HG03565 (cell line): ENCODE measurements around the gene C1orf146.
"Not testable (repeated sequence)": the region's sequence is repeated elsewhere in the genome, so short reads cannot be mapped to it uniquely, and the experiment has no call there.

Source experiments
- ATAC-seq: cut with Tn5 transposase; IDR thresholded peaks from one replicate; pipeline ENCODE4 v1.9.1; 2021; ENCODE audit warnings: mild to moderate bottlenecking, moderate library complexity; ENCODE audit not compliant: unreplicated experiment

Gene C1orf146

GRCh38 chr1:92273039-92273438 is 55.3 kb downstream of the C1orf146 start:
- no peak for ATAC-seq

DNA sequence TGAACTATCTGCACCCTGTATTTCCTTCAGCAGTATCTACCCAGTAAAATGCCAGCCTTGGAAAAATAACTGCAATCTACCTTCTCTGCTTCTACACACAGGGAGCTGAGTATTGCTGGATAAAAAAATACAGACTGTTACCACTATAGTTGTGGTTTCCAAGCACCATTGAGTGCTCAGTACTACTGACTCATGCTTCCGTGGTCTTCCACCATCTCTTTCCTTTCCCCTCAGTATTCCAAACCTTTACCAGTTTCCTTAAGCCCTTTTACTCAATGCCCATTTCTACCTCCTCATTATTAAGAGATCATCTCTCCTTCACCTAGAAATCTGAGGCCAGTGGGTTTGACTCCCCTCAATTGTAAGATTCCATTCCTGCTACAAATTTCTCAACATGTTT is 57.2 kb downstream of the C1orf146 start:
- ATAC-seq, result no peak

- ATAC-seq, result no peak
Observed at GRCh38 chr1:92276082-92276481, 58.4 kb downstream of the C1orf146 start.

DNA sequence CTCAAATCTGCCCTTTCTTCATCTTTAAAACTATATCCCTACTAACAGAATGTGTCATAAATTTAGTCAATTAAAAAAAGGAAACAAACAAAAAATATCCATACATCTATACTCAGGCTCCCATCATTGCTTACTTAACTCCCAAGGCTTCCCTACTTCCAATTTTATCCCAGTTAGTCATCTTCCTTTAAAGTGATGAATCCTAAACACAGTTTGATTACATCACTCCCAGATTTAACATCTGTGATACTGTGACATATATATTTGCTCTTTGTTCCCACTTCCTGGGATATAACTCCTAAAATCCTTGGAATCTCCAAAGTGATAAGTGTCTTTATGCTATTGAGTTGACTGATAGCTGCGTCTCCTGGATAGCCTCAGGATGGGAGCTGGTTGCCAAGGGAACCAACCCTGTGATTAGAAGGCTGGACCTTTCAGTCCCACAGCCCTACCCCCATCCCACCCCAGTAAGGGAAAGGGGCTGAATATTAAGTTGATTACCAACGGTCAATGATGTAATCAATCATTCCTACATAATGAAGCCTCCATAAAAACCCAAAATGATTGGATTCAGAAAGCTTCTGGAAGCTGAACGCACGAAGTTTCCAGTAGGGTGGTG is 59.5 kb downstream of the C1orf146 start:
- no peak for ATAC-seq

DNA sequence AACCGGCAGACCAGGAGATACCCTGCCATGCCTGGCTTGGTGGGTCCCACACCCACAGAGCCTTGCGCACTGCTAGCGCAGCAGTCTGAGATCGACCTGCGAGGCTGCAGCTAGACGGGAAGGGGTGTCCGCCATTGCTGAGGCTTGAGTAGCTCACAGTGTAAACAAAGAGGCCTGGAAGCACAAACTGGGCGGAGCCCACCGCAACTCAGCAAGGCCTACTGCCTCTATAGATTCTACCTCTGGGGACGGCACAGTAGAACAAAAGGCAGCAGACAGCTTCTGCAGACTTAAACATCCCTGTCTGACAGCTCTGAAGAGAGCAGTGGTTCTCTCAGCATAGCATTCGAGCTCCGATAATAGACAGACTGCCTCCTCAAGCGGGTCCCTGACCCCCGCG is 62.1 kb downstream of the C1orf146 start:
- not testable (repeated sequence) for ATAC-seq

- not testable (repeated sequence) for ATAC-seq
Observed at GRCh38 chr1:92281411-92281810, 63.7 kb downstream of the C1orf146 start.

GRCh38 chr1:92291372-92291999 is 73.8 kb downstream of the C1orf146 start:
- ATAC-seq, result no peak
